Measurements from ENCODE around the gene TBCCD1.

DNA sequence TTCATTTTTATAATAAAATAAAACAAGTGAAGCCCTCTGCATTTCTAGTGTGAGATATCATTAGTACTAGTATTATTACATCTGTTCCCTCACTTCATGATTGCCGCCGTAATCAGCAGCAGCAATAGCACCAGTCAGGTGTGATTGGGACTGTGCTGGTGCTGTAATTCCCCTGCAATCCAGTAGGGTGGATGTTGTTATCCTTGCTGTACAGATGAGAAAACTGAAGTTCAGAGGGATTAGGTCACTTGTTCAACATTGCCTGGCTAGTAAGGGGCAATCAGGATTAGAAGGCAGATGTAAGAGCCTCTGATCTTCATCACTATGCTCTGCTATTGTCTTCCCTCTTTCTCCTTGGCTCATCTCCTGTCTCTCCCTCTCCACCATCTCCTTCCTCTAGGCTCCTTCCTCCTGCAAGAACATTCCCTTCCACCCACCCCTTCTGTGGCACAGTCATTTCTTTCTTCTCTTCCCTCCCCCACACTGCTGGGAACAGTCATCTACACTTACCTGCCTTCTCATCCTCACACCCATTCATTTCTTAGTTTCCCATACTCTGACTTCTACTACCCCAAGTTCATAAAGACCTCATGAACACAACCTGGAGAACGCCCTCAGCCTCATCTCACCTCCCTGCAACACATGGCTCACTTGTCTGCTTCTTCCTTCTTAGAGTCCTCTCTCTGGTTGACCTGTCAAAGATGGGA lies 52.7 kb downstream of the TBCCD1 start:
- TF ChIP-seq, protein P1, sequence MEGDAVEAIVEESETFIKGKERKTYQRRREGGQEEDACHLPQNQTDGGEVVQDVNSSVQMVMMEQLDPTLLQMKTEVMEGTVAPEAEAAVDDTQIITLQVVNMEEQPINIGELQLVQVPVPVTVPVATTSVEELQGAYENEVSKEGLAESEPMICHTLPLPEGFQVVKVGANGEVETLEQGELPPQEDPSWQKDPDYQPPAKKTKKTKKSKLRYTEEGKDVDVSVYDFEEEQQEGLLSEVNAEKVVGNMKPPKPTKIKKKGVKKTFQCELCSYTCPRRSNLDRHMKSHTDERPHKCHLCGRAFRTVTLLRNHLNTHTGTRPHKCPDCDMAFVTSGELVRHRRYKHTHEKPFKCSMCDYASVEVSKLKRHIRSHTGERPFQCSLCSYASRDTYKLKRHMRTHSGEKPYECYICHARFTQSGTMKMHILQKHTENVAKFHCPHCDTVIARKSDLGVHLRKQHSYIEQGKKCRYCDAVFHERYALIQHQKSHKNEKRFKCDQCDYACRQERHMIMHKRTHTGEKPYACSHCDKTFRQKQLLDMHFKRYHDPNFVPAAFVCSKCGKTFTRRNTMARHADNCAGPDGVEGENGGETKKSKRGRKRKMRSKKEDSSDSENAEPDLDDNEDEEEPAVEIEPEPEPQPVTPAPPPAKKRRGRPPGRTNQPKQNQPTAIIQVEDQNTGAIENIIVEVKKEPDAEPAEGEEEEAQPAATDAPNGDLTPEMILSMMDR (IDR thresholded peaks at IDR 0.05) = peak in 2 of 6 experiments; percentile 15 to 29
- TF ChIP-seq POLR2A (IDR thresholded peaks at IDR 0.05) = no peak
